ENCODE measurements around the gene FBLN7.
"Not testable (repeated sequence)": the region's sequence is repeated elsewhere in the genome, so short reads cannot be mapped to it uniquely, and the experiment has no call there.

The FBLN7 gene

DNA sequence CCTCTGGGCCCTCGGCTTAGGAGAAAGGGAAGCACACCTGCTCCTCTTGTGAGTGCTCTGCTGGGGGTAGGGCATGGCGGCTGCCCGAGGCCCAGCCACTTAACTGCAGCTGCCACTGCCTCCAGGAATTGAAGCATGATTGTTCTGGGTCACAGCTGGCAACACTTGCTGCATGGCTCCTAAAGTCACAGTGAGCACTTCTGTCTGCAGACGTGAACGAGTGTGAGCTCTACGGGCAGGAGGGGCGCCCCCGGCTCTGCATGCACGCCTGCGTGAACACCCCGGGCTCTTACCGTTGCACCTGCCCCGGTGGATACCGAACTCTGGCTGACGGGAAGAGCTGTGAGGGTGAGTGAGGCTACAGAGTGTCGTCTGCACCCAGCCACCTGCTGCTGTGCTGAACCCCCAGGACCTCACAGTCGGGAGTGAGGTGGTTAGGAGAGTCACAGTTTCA lies 44.4 kb downstream of the FBLN7 start:
- DNase-seq (ENCODE audit: low read depth in 2 of 2, low spot score in 1 of 2), result no peak

DNA sequence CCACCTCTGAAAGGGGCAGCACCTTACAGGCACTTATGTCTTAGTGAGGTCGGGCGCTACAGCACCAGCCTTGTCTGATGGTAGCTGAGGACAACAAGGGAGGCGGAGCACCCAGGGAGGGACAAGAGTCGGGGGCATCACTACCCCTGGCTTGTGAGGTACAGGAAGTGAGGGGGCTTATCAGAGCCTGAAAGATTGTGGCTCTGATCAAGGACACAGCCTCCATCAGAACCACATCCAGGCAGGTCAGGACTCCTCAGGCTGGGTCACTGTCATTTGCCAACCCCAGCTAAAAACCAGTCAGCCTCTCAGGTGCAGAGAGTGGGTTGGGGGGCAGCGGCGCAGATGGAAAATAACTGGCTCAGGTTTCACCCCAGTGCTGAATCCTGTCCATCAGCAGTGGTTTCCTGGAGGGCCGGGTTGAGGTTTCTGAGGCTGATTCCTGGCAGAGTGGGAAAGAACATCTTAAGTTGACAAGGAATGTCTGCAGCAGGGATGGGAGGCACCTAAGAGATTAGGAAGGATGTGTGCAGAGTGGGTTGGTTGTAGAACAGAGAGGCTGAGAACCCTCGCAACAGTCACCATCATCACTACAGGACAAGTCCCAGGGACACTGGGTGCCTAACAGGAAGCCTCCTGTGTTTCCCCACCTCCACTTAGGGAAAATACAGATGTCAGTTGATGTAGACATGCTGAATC lies 45.3 kb downstream of the FBLN7 start:
- no peak for DNase-seq (ENCODE audit: low read depth in 2 of 2, low spot score in 1 of 2)

DNA sequence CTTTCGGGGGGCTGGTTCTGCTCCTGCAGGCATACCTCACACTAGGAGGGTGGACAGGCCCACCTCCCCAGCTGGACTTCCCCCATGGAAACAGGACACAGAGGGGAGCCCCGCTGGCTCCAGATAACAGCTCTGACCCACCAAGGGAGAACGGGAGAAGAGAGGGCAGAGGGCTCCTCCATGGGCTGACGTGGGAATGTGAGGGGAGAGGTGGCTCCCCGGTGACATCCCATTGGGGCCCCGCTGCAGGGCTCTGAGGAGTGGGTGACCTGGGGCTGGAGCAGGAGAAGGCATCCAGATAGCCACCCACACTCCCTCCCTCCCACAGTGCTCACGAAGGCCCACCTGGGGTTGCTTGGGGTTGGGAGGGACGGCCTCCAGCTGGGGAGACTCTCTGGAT lies 45.9 kb downstream of the FBLN7 start:
- DNase-seq (ENCODE audit: low read depth in 2 of 2, low spot score in 1 of 2), result no peak

DNA sequence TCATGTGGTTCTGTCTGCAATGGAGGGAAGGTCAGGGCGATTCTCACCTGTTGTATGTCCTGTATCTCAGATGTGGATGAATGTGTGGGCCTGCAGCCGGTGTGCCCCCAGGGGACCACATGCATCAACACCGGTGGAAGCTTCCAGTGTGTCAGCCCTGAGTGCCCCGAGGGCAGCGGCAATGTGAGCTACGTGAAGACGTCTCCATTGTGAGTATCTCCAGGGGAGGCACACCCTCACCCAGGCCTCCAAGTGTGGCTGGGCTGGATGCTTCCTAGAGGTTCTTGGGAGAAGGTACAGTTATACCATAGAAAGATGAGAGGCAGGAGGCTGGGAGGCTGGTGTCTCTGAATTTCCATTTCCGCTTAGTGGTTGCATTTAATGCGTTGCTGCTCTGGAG lies 46.9 kb downstream of the FBLN7 start:
- DNase-seq (ENCODE audit: low read depth in 2 of 2, low spot score in 1 of 2), result no peak

DNA sequence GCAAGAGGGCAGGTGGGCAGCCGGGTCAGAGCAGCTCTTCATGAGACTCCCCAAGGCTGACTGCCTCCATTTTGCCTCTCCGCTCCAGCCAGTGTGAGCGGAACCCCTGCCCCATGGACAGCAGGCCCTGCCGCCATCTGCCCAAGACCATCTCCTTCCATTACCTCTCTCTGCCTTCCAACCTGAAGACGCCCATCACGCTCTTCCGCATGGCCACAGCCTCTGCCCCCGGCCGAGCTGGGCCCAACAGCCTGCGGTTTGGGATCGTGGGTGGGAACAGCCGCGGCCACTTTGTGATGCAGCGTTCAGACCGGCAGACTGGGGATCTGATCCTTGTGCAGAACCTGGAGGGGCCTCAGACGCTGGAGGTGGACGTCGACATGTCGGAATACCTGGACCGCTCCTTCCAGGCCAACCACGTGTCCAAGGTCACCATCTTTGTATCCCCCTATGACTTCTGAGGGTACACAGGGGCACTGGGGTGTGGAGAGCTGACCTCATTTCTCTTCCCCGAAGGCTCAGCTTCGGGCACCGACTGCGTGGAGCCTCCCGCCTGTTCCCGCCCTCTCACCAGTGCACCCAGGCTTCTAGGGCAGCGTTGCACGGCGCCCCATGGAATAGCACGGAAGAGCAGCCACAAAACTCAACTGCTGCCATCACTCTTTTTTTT lies 49.0 kb downstream of the FBLN7 start:
- no peak for DNase-seq (ENCODE audit: low read depth in 2 of 2, low spot score in 1 of 2)

DNA sequence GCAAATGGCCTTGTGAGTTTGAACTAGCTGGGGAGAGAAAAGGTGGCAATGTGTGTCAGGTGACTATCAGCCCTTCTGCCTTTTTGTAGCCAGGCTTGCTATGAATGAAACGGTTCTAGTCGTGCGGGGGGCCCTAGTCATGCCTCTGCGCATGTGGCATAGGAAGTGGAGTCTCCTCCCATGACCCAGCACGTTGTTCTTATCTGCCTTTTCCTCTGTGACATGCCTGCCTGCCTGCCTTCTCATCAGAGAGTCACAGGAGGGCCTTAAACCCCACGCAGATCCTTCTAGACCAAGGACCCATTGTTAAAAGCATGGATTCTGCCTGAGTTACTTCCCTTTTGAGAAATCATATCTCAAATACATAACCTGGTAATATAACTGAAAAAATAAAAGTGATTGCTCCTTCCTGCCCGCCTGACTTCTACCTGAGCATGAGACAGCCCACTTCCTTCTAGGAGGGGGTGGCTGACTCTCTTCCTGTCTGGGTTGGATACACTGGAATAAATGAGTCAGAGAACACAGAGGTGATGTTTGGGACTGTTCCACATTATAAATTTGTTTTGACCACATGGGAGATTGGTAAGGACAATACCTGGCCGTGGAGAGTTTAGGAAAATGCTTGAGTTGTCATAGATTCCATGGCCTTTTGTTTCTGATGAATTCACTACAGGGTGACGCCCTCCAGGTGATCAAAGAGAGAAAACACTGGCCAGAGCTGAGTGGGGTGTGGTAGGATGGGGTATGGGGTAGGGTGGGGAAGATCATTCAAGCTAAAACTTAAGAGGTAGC lies 49.8 kb downstream of the FBLN7 start:
- peak; percentile 60 to 74 for DNase-seq (ENCODE audit: low read depth in 2 of 2, low spot score in 1 of 2)

DNA sequence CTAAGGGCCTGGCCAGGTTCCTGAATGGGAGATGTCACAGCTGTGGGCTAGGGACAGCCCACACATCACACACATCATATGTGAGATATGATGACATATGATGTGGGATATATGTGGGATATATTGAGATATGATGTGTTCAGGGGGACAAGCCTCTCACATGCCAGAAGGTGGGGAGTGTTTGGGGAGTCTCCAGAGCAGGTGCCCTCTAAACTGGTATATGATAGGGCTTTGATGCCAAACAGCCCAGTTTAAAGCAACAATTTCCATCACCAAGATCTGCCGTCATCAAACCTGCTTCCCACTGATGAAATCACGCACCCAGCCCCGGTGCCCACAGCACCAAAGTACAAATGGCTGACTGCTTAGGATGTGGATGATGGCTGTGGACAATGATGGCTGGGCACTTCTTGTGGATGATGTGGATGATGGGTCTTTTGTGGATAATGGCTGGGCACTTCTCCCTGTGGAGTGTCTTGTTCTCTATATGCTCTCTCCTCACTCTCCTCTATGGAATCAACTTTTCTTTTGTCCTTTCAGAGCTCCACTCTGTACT lies 50.9 kb downstream of the FBLN7 start:
- DNase-seq (ENCODE audit: low read depth in 2 of 2, low spot score in 1 of 2), result no peak

DNA sequence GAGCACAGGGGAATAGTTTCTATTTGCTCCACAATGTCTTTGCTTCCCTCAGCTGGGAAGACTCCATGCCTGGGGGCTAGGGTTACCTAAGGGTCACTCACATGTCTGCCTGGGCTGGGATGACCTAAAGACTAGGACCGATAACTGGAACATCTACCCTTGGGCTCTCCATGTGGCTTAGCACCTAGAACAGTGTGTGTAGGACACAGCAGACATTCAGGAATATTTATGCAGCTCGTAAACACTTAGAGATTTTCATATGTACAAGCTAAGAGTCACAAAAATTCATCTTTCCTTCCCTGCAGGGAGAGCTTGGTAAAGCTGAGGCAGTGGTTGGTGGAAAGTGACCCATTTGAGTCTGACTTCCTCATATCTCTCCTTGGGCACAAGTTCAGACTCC lies 55.8 kb downstream of the FBLN7 start:
- no peak for DNase-seq (ENCODE audit: low read depth in 2 of 2, low spot score in 1 of 2)

DNA sequence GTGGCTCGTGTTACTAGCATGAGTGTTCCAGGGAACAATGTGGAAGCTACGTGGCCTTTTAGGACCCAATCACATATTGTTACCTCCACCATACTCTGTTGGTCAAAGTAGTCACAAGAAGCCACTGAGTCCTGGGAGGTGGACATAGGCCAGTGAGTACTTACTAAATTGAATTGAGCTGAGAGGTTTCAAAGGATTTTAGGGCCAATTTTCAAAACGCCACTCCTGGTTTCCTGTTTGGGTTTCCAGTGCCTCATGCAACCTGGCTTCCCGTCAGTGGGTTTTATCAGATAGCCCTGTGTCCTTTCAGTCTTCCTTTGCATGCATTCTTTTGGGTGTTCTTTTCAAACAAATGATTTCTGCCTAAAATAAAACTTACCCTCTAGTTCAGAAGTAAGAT lies 56.3 kb downstream of the FBLN7 start:
- no peak for DNase-seq (ENCODE audit: low read depth in 2 of 2, low spot score in 1 of 2)

DNA sequence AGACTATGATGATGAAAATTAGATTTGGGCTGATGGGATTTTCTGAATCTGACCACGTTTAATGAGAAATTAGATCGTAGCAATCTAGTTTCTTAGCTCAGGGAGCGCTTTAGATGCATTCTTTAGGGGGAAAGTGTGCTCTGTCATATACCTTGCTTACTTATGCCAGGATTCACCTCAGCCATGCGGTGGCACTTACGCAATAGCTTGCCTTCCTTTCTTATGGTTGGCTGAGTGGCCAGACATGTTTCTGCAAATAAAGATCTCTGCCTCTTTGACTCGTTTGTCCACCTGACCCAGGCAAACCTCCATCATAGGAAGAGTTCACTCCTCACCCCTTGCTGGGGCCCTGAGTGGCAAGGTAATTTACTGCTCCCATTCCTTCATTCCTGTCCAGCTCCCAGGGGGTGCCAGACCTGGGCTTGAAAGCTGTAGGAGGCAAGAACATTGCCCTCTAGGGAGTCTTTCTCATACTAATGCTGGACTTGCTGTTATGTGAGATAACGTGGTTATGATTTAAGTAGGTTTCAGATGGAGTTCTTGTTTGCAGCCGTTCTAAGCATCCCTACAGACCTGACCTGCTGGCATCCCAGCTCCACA lies 57.1 kb downstream of the FBLN7 start:
- DNase-seq (ENCODE audit: low read depth in 2 of 2, low spot score in 1 of 2), result no peak

DNA sequence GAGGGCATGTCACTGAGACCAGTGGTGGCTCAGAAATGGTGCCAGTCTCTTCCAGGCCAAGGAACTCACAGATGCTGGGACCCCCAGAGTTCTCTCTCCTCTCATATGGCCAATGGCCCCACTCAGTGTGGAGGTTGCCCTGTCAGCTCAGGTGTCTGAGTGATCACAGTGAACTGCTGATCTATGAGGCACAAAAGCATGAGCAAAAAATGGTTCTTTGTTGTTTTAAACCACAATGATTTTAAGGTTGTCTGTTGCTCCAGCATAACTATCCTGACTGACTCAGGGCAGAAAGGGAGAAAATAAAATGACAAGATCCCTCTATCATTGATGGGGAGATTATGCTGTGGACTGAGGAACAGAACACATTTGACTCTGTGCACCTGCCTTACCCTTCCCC lies 57.8 kb downstream of the FBLN7 start:
- DNase-seq (ENCODE audit: low read depth in 2 of 2, low spot score in 1 of 2), result no peak

DNA sequence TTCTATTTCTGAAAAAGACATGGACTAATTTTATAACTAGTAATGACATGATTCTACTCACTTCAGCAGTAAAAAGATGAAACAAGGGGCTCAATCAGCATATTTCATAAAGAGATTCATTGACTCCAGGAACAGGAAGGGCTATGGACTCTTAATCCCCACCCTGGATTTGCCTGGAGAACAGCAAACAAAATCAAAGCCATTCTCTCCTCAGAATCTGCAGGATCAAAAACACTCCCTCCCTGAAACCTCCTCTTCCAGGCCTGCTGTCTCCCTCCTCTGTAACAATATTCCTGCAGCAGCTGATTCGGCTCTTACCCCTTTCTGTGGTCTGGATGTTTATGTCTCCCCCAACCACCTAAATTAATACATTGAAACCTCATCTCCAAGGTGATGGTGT lies 59.7 kb downstream of the FBLN7 start:
- no peak for DNase-seq (ENCODE audit: low read depth in 2 of 2, low spot score in 1 of 2)

DNA sequence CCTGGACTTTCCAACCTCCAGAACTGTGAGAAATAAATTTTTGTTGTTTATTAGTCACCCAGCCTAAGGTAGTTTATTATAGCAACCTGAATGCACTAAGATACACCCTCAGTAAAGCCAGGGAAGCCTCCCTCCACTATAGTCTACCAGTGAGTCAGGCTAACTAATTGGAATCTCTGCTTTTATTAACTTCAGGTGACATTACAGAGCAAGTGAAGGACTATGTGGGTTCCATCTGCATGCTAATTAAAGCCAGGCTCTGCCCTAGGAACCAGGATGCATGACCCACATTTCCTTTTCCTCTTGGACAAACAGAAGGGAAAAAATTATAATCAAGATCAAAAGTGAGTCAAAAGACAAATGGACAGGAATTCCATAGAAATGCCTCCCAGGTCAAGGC lies 60.6 kb downstream of the FBLN7 start:
- no peak for DNase-seq (ENCODE audit: low read depth in 2 of 2, low spot score in 1 of 2)

DNA sequence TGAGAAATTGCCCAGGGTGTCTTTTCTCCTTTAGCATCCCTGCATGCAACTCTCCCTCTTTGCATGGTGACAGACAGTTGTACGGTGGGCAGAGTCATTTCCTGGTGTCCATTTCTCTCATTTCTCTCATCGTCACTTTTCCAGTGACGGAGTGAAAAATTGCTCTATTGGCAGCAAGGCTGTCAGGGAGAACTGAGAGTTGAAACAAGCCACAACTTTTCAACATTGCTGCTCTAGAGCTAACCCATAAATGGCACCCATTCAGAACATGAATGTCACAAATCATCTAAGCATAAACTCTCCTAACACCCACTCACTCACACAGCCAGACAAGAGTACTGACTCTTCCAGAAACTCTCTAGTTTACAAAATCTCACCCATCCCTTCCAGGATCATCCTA lies 61.0 kb downstream of the FBLN7 start:
- no peak for DNase-seq (ENCODE audit: low read depth in 2 of 2, low spot score in 1 of 2)

DNA sequence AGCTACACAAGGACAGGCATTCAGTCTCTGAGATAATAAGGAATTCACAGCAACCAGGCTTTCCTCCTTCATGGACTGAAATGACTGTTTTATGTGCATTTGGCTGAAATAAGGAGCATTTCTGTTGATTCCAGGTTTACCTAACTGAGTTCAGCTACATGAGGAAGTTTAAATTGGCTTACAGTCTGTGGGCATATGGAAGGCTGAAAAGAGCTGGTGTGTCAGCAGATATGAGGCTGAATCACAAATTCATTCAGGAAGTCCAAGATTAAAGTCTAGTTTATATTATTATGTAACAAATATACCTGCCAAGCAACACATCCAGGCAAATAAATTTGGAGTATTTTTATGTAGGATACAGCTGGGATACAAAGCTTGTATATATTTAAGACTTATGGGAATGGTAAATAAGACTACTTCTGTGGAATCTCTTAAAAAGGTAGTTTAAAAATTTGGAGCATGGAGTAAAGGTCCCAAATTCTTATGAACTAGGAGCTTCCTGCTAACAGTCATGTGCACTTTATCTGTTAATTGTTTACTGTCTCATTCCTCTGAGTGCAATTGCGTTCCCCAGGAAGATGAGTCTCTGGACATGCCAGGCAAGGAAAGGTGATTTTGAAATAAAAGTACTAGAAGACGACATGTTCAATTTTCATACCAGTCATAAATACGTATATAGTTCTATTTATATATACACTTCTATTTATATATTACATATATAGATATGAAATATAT lies 63.7 kb downstream of the FBLN7 start:
- DNase-seq (ENCODE audit: low read depth in 2 of 2, low spot score in 1 of 2), result no peak

DNA sequence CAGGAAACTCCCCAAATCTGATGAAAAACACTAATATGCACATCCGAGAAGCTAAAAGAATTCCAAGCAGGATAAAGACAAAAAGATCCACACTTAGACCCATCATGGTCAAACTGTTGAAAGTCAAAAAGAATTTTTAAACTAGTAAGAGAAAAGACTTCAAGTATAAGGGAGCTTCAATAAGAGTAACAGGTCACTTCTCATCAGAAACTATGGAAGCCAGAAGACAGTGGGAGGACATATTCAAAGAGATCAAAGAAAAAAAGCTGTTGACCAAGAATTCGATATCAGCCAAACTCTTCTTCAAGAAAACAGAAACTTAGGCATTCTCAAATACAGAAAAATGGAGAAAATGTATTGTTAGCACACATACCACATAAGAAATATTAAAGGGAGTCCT lies 66.2 kb downstream of the FBLN7 start:
- no peak for DNase-seq (ENCODE audit: low read depth in 2 of 2, low spot score in 1 of 2)

DNA sequence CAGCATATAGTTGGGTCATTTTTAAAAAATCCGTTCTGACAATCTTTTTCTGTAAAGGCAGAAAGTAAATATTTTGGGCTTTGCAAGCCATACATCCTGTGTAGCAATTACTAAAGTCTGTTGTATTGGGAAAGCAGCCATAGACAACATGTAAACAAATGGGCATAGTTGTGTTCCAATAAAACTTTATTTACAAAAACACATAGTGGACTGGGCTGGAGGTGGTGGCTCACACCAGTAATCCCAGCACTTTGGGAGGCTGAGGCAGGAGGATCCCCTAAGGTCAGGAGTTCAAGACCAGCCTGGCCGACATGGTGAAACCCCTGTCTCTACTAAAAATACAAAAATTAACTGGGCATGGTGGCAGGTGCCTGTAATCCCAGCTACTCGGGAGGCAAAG lies 69.7 kb downstream of the FBLN7 start:
- not testable (repeated sequence) for DNase-seq (ENCODE audit: low read depth in 2 of 2, low spot score in 1 of 2)

DNA sequence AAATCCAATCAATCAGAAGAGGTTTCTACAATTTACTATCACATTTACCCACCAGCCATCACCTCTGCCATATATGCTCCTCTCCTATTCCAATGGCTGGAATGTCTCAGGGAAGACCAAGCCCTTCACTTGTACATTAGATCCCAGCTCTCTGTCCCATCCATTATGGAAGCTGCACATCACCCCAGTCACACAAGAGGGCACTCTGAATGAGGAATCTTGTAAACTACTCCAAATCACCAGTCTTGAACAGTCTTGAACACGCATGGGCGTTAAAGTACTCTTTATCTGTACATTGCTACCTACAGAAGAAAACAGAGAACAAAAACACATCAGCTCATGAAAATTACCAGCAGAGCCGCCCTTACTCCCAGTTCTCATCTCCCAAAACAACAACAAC lies 78.0 kb downstream of the FBLN7 start:
- DNase-seq (ENCODE audit: low read depth in 2 of 2, low spot score in 1 of 2), result no peak

DNA sequence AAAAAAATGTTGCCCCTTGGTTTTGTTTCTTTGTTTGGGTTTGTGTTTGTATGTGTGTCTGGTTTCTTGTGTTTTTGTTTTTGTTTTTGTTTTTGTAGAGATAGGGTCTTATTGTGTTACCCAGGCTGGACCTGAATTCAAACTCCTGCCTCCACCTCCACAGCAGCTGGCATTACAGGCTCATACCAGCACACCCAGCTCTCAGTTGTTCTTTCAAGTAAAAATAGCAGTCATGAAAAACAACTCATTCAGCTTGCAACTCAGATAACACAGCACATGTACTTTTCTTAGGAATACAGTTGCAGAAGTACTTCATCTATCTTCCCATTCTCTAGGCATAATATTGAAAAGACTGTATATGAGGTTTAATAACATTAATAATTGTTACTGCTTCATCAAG lies 79.7 kb downstream of the FBLN7 start:
- DNase-seq (ENCODE audit: low read depth in 2 of 2, low spot score in 1 of 2), result no peak

DNA sequence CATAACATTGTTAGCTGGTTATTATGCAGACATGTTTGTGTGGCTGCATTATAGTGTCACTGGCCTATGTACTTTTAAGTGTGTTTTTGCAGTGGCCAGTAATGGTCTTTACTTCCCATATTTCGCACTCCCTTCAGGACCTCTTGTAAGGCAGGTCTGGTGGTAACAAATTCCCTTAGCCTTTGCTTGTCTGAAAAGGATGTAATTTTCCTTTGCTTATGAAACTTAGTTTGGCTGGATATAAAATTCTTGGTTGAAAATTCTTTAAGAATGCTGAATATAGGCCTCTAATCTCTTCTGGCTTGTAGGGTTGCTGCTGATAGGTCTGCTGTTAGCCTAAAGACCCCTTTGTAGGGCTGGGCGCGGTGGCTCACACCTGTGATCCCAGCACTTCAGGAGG lies 82.0 kb downstream of the FBLN7 start:
- DNase-seq (ENCODE audit: low read depth in 2 of 2, low spot score in 1 of 2), result no peak

DNA sequence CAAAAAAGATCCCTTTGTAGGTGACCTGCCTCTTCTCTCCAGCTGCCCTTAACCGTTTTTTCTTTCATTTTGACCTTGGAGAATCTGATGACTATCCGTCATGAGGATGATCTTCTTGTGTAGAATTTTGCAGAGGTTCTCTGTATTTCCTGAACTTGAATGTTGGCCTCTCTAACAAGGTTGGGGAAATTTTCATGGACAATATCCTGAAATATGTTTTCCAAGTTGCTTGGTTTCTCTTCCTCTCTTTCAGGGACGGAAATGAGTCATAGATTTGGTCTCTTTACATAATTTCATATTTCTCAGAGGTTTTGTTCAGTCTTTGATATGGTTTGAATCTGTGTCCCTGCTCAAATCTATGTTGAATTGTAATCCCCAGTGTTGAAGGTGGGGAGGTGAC lies 82.6 kb downstream of the FBLN7 start:
- no peak for DNase-seq (ENCODE audit: low read depth in 2 of 2, low spot score in 1 of 2)

Measured in stimulated activated CD8-positive, alpha-beta memory T cell treated with anti-CD3 and anti-CD28 coated beads, Interleukin-4, amount 100 ng/mL, for 4 hours (primary cell).